ENCODE results near the gene RPRML.

GRCh38 chr17:46943501-46944393, 35.3 kb downstream of the RPRML start:
- TF ChIP-seq CTCF (IDR thresholded peaks at IDR 0.05 in 4 of 5, conservative IDR thresholded peaks at IDR 0.05 in 1 of 5), result no peak
- TF ChIP-seq POLR2A (IDR thresholded peaks at IDR 0.05), result no peak
